HEK293 (cell line): Measurements from ENCODE around the gene PITPNM1.
A peak's percentile ranks its signal among the peaks of the same experiment; 100 is the strongest.
"Not testable (repeated sequence)": the region's sequence is repeated elsewhere in the genome, so short reads cannot be mapped to it uniquely, and the experiment has no call there.

ENCODE experiments used
- CTCF ChIA-PET: fragments of 350-600 bp; formaldehyde crosslinking; extraction: SDS; loops from one replicate; lab custom pipeline; 2021; ENCODE audit warnings: antibody characterized with exemption; lab: Yijun Ruan, JAX
- POLR2A ChIA-PET: fragments of 300-600 bp; formaldehyde crosslinking; extraction: SDS; loops from one replicate; lab custom pipeline; 2020; ENCODE audit warnings: antibody characterized with exemption, inconsistent platforms; lab: Yijun Ruan, JAX
- H3K27ac ChIP-seq: fragments of 200-500 bp; sonication (Bioruptor generic); 2 replicates; pipeline ENCODE4 v1.5.1; 2014; ENCODE audit warnings: low read depth, low read length, control low read depth, inconsistent platforms; ENCODE audit errors: extremely low read depth
- H3K36me3 ChIP-seq, 2 experiments: fragments of 200-500 bp in 1 of 2; sonication (Bioruptor generic) in 1 of 2; 1 replicate in 1 of 2; 2 replicates in 1 of 2; pipeline ENCODE4 v1.5.1; 2014 to 2017; ENCODE audit warnings: inconsistent platforms in 2 of 2, low read length in 2 of 2; ENCODE audit not compliant: control insufficient read depth in 2 of 2, insufficient read depth in 1 of 2
- H3K4me1 ChIP-seq: fragments of 200-500 bp; sonication (Bioruptor generic); 2 replicates; pipeline ENCODE4 v1.5.1; 2014; ENCODE audit warnings: mild to moderate bottlenecking, low read length, inconsistent platforms; ENCODE audit not compliant: control insufficient read depth, insufficient read depth
- H3K4me3 ChIP-seq: 2 replicates; pipeline ENCODE4 v1.5.1; 2011; ENCODE audit warnings: low read depth, mild to moderate bottlenecking, control low read depth, low read length, moderate library complexity
- H3K9me3 ChIP-seq: fragments of 200-500 bp; sonication (Bioruptor generic); 2 replicates; pipeline ENCODE4 v1.5.1; 2014; ENCODE audit warnings: low read depth, low read length, inconsistent platforms; ENCODE audit not compliant: control insufficient read depth, insufficient read depth
- GLI4 ChIP-seq: fragments of 450-650 bp; formaldehyde crosslinking; IDR thresholded peaks from 2 replicates; pipeline ENCODE4 v1.5.1; 2016; ENCODE audit warnings: missing biosample characterization, missing genetic modification characterization
- PRDM1 ChIP-seq: fragments of 450-650 bp; formaldehyde crosslinking; IDR thresholded peaks from 2 replicates; pipeline ENCODE4; 2016; ENCODE audit warnings: missing biosample characterization, missing genetic modification characterization
- SETDB1 ChIP-seq: IDR thresholded peaks from one replicate; pipeline ENCODE4 v1.6.1; 2017; ENCODE audit warnings: mild to moderate bottlenecking, low read length, moderate library complexity, mixed read lengths; ENCODE audit not compliant: insufficient read length
- SP2 ChIP-seq: fragments of 450-650 bp; formaldehyde crosslinking; IDR thresholded peaks from 2 replicates; pipeline ENCODE4 v1.5.1; 2016; ENCODE audit warnings: missing biosample characterization, missing genetic modification characterization
- SP3 ChIP-seq: fragments of 450-650 bp; formaldehyde crosslinking; IDR thresholded peaks from 2 replicates; pipeline ENCODE4 v1.5.1; 2016; ENCODE audit warnings: missing biosample characterization, missing genetic modification characterization
- YY1 ChIP-seq: fragments of 450-650 bp; formaldehyde crosslinking; IDR thresholded peaks from 2 replicates; pipeline ENCODE4 v1.5.1; 2018; ENCODE audit warnings: missing biosample characterization, missing genetic modification characterization
- YY2 ChIP-seq: fragments of 450-650 bp; formaldehyde crosslinking; IDR thresholded peaks from 2 replicates; pipeline ENCODE4 v1.5.1; 2016; ENCODE audit warnings: missing biosample characterization, missing genetic modification characterization
- ZBTB7A ChIP-seq: fragments of 450-650 bp; formaldehyde crosslinking; IDR thresholded peaks from 2 replicates; pipeline ENCODE4 v1.5.1; 2016; ENCODE audit warnings: low read depth, missing biosample characterization, missing genetic modification characterization
- ZFP69B ChIP-seq: fragments of 450-650 bp; formaldehyde crosslinking; IDR thresholded peaks from 2 replicates; pipeline ENCODE4 v1.5.1; 2016; ENCODE audit warnings: missing biosample characterization, missing genetic modification characterization
- ZNF157 ChIP-seq: fragments of 450-650 bp; formaldehyde crosslinking; IDR thresholded peaks from 2 replicates; pipeline ENCODE4 v1.5.1; 2016; ENCODE audit warnings: missing biosample characterization, missing genetic modification characterization
- ZNF175 ChIP-seq: fragments of 450-650 bp; formaldehyde crosslinking; IDR thresholded peaks from 2 replicates; pipeline ENCODE4 v1.5.1; 2016; ENCODE audit warnings: missing biosample characterization, missing genetic modification characterization
- ZNF274 ChIP-seq, 2 experiments: fragments of 200-500 bp in 1 of 2; fragments of 450-650 bp in 1 of 2; sonication (Bioruptor generic) in 1 of 2; formaldehyde crosslinking in 1 of 2; IDR thresholded peaks; 2 replicates each; pipeline versions ENCODE4 v1.5.1 to v1.6.1; 2014 to 2016; ENCODE audit warnings: borderline replicate concordance in 1 of 2, inconsistent platforms in 1 of 2, low read length in 1 of 2, missing biosample characterization in 1 of 2, missing genetic modification characterization in 1 of 2
- ZNF335 ChIP-seq: fragments of 450-650 bp; formaldehyde crosslinking; conservative IDR thresholded peaks from 2 replicates; pipeline ENCODE4 v1.5.1; 2016; ENCODE audit warnings: missing biosample characterization, missing genetic modification characterization
- ZNF555 ChIP-seq: fragments of 450-650 bp; formaldehyde crosslinking; conservative IDR thresholded peaks from 2 replicates; pipeline ENCODE4 v1.5.1; 2017; ENCODE audit warnings: missing biosample characterization, mild to moderate bottlenecking, missing genetic modification characterization, inconsistent platforms
- ZNF626 ChIP-seq: fragments of 450-650 bp; sonication (Bioruptor Pico); formaldehyde crosslinking; IDR thresholded peaks from 2 replicates; pipeline ENCODE4 v1.5.1; 2018; ENCODE audit warnings: missing biosample characterization, missing genetic modification characterization, inconsistent platforms
- ZNF701 ChIP-seq: fragments of 450-650 bp; formaldehyde crosslinking; IDR thresholded peaks from 2 replicates; pipeline ENCODE4 v1.5.1; 2016; ENCODE audit warnings: missing biosample characterization, missing genetic modification characterization
- ZNF830 ChIP-seq: fragments of 450-650 bp; IDR thresholded peaks from 2 replicates; pipeline ENCODE4 v1.5.0; 2018; ENCODE audit warnings: missing biosample characterization, missing genetic modification characterization, low read depth, mild to moderate bottlenecking, moderate library complexity
- ZSCAN30 ChIP-seq: fragments of 450-650 bp; IDR thresholded peaks from 2 replicates; pipeline ENCODE4 v1.5.1; 2018; ENCODE audit warnings: missing biosample characterization, mild to moderate bottlenecking, missing genetic modification characterization, moderate library complexity
- ZXDB ChIP-seq: fragments of 450-650 bp; formaldehyde crosslinking; IDR thresholded peaks from 2 replicates; pipeline ENCODE4 v1.5.1; 2016; ENCODE audit warnings: missing biosample characterization, missing genetic modification characterization
- TF ChIP-seq, protein P1 (sequence below): fragments of 450-650 bp; formaldehyde crosslinking; IDR thresholded peaks from 2 replicates; pipeline ENCODE4 v1.5.1; 2017; ENCODE audit warnings: missing biosample characterization, missing genetic modification characterization

Gene PITPNM1

GRCh38 chr11:67482275-67482826 lies 22.8 kb downstream of the PITPNM1 start:
- POLR2A ChIA-PET, result interaction anchor here (0.6 to 1.6 kb wide), 10 partner anchors 8 to 822 kb away, joined by 3 to 11 read pairs (median 4); partner anchors contain the start of genes PPP1CA, RAD9A and TMEM134
- no peaks in the 10 kb centered on the region for H3K4me1 ChIP-seq
- CTCF ChIA-PET, result interaction anchor here (0.8 kb wide), 1 partner anchor 90 kb away, joined by 3 read pairs; no protein-coding TSS in a partner anchor
- no peaks in the 10 kb centered on the region for H3K9me3 ChIP-seq
- H3K36me3 ChIP-seq, result peaks cover 0 to 11% of the 10 kb centered on the region in 2 experiments; a peak in 1 of 3 replicates
- H3K27ac ChIP-seq, result no peak overlapping the region
- no peak for TF ChIP-seq ZFP69B
- no peak for TF ChIP-seq ZSCAN30 (tag by site-specific recombination)
- TF ChIP-seq ZNF157 (tag by site-specific recombination), result no peak
- no peak for TF ChIP-seq ZBTB7A
- no peak for TF ChIP-seq ZNF274 (IDR thresholded peaks at IDR 0.05; ENCODE audit: low read length)
- TF ChIP-seq ZNF274 (tag by site-specific recombination; IDR thresholded peaks at IDR 0.05; ENCODE audit: borderline replicate concordance), result no peak
- no peak for TF ChIP-seq ZNF335 (tag by site-specific recombination)
- TF ChIP-seq, protein P1, sequence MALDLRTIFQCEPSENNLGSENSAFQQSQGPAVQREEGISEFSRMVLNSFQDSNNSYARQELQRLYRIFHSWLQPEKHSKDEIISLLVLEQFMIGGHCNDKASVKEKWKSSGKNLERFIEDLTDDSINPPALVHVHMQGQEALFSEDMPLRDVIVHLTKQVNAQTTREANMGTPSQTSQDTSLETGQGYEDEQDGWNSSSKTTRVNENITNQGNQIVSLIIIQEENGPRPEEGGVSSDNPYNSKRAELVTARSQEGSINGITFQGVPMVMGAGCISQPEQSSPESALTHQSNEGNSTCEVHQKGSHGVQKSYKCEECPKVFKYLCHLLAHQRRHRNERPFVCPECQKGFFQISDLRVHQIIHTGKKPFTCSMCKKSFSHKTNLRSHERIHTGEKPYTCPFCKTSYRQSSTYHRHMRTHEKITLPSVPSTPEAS (tag by site-specific recombination), result no peak
- TF ChIP-seq ZNF701 (tag by site-specific recombination), result no peak
- TF ChIP-seq ZNF555, result no peak
- no peak for TF ChIP-seq PRDM1 (tag by site-specific recombination)
- TF ChIP-seq ZXDB (tag by site-specific recombination), result no peak
- TF ChIP-seq GLI4 (tag by site-specific recombination), result no peak
- no peak for TF ChIP-seq SP2 (tag by site-specific recombination)
- TF ChIP-seq ZNF830 (tag by site-specific recombination), result no peak
- TF ChIP-seq SETDB1, result no peak
- no peak for TF ChIP-seq ZNF626
- no peak for TF ChIP-seq YY2 (tag by site-specific recombination)
- TF ChIP-seq SP3 (tag by site-specific recombination), result no peak
- no peak for TF ChIP-seq ZNF175
- no peak for TF ChIP-seq YY1 (tag by site-specific recombination)
- TF ChIP-seq, all 188 proteins: peak for 0
- H3K4me3 ChIP-seq, result peak overlapping the region; percentile 77

DNA sequence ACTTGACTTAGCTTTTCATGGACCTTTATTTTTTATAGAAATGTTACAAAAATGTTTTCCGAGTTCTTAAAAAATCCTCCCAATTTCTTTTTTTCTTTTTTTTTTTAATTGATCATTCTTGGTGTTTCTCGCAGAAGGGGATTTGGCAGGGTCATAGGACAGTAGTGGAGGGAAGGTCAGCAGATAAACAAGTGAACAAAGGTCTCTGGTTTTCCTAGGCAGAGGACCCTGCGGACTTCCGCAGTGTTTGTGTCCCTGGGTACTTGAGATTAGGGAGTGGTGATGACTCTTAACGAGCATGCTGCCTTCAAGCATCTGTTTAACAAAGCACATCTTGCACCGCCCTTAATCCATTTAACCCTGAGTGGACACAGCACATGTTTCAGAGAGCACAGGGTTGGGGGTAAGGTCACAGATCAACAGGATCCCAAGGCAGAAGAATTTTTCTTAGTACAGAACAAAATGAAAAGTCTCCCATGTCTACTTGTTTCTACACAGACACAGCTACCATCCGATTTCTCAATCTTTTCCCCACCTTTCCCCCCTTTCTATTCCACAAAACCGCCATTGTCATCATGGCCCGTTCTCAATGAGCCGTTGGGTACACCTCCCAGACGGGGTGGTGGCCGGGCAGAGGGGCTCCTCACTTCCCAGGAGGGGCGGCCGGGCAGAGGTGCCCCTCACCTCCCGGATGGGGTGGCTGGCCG lies 27.7 kb downstream of the PITPNM1 start:
- H3K9me3 ChIP-seq, H3K4me1 ChIP-seq, H3K36me3 ChIP-seq, CTCF ChIA-PET, H3K4me3 ChIP-seq, H3K27ac ChIP-seq: not testable (repeated sequence)
- POLR2A ChIA-PET, result interaction anchor here (0.6 kb wide), 1 partner anchor 17 kb away, joined by 6 read pairs; no protein-coding TSS in a partner anchor

DNA sequence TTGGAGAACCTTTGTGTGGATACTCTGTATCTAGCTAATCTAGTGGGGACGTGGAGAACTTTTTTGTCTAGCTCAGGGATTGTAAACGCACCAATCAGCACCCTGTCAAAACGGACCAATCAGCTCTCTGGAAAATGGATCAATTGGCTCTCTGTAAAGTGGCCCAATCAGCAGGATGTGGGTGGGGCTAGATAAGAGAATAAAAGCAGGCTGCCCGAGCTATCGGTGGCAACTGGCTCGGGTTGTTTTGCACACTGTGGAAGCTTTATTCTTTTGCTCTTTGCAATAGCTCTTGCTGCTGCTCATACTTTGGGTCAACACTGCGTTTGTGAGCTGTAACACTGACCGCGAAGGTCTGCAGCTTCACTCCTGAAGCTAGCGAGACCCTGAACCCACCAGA lies 28.5 kb downstream of the PITPNM1 start:
- H3K27ac ChIP-seq, H3K4me3 ChIP-seq, H3K9me3 ChIP-seq, CTCF ChIA-PET, H3K4me1 ChIP-seq, H3K36me3 ChIP-seq: not testable (repeated sequence)
- POLR2A ChIA-PET, result interaction anchor here (0.6 kb wide), 1 partner anchor 33 kb away, joined by 3 read pairs; the partner anchor contains the start of gene CORO1B
